ENCODE measurements around the gene SPON1. TPM values are rescaled to one million over a fixed set of nuclear protein-coding genes. Genes with fewer than 3 reads are reported as not detected.

Gene SPON1
- total RNA-seq, 3 donors from 2014 or later: 0.82 to 1.1 (median 0.87) TPM

- no peaks in the 10 kb centered on the region for H3K36me3 Mint-ChIP-seq (ENCODE audit: insufficient read depth)
- H3K27me3 Mint-ChIP-seq (ENCODE audit: low read depth): peaks cover 24% of the 10 kb centered on the region
- ATAC-seq: no peak
- peaks cover under 1% of the 10 kb centered on the region for H3K4me1 Mint-ChIP-seq (ENCODE audit: low read depth)
- H3K4me3 Mint-ChIP-seq: no peak overlapping the region
- DNase-seq: no peak
- no peaks in the 10 kb centered on the region for H3K9me3 Mint-ChIP-seq
Measured at GRCh38 chr11:13956988-13957387, 5.5 kb upstream of the SPON1 start.

GRCh38 chr11:13958641-13959400, 3.7 kb upstream of the SPON1 start:
- peaks cover 7% of the 10 kb centered on the region for H3K4me1 Mint-ChIP-seq (ENCODE audit: low read depth)
- no peaks in the 10 kb centered on the region for H3K9me3 Mint-ChIP-seq
- no peak overlapping the region for H3K4me3 Mint-ChIP-seq
- ATAC-seq: no peak
- H3K27me3 Mint-ChIP-seq (ENCODE audit: low read depth): peaks cover 32% of the 10 kb centered on the region
- no peaks in the 10 kb centered on the region for H3K36me3 Mint-ChIP-seq (ENCODE audit: insufficient read depth)
- DNase-seq: no peak

GRCh38 chr11:13962198-13962561, 343 bp upstream of the SPON1 start:
- Mint-ChIP-seq H3K27me3 (ENCODE audit: low read depth) (peaks cover 57% of the 10 kb centered on the region), H3K36me3 (ENCODE audit: insufficient read depth) (no peaks in the 10 kb centered on the region), H3K4me3 (peak overlapping the region; percentile 54), H3K9me3 (no peaks in the 10 kb centered on the region), H3K4me1 (ENCODE audit: low read depth) (peaks cover 13% of the 10 kb centered on the region)
- DNase-seq (no peak), ATAC-seq (no peak)

GRCh38 chr11:13963169-13963948, 836 bp downstream of the SPON1 start:
- Mint-ChIP-seq H3K27me3 (ENCODE audit: low read depth) (peaks cover 57% of the 10 kb centered on the region), H3K4me1 (ENCODE audit: low read depth) (peaks cover 13% of the 10 kb centered on the region), H3K36me3 (ENCODE audit: insufficient read depth) (no peaks in the 10 kb centered on the region), H3K9me3 (no peaks in the 10 kb centered on the region), H3K4me3 (peak overlapping the region; percentile 71)
- peak; percentile 19 for DNase-seq
- ATAC-seq: peak; percentile 62 to 67

GRCh38 chr11:13963949-13964770, 1.6 kb downstream of the SPON1 start:
- no peaks in the 10 kb centered on the region for H3K36me3 Mint-ChIP-seq (ENCODE audit: insufficient read depth)
- no peaks in the 10 kb centered on the region for H3K9me3 Mint-ChIP-seq
- peaks cover 15% of the 10 kb centered on the region for H3K4me1 Mint-ChIP-seq (ENCODE audit: low read depth)
- DNase-seq: no peak
- peak in 1 of 2 donors; percentile 29 for ATAC-seq
- peaks cover 53% of the 10 kb centered on the region for H3K27me3 Mint-ChIP-seq (ENCODE audit: low read depth)
- H3K4me3 Mint-ChIP-seq: peak overlapping the region; percentile 71

- peak overlapping the region; percentile 33 for H3K4me3 Mint-ChIP-seq
Measured at GRCh38 chr11:13964771-13965074, 2.2 kb downstream of the SPON1 start.

GRCh38 chr11:13965337-13965736, 2.8 kb downstream of the SPON1 start:
- ATAC-seq: no peak
- peaks cover 45% of the 10 kb centered on the region for H3K27me3 Mint-ChIP-seq (ENCODE audit: low read depth)
- peaks cover 18% of the 10 kb centered on the region for H3K4me1 Mint-ChIP-seq (ENCODE audit: low read depth)
- no peaks in the 10 kb centered on the region for H3K9me3 Mint-ChIP-seq
- H3K4me3 Mint-ChIP-seq: peak overlapping the region; percentile 33
- no peaks in the 10 kb centered on the region for H3K36me3 Mint-ChIP-seq (ENCODE audit: insufficient read depth)
- no peak for DNase-seq

More at GRCh38 chr11:13964771-13965074, 2.2 kb downstream of the SPON1 start:
- H3K9me3 Mint-ChIP-seq: no peaks in the 10 kb centered on the region
- ATAC-seq (no peak), DNase-seq (no peak)
- H3K27me3 Mint-ChIP-seq (ENCODE audit: low read depth): peaks cover 51% of the 10 kb centered on the region
- peaks cover 18% of the 10 kb centered on the region for H3K4me1 Mint-ChIP-seq (ENCODE audit: low read depth)
- no peaks in the 10 kb centered on the region for H3K36me3 Mint-ChIP-seq (ENCODE audit: insufficient read depth)

GRCh38 chr11:13966013-13966412, 3.5 kb downstream of the SPON1 start:
- no peaks in the 10 kb centered on the region for H3K9me3 Mint-ChIP-seq
- H3K4me3 Mint-ChIP-seq: no peak overlapping the region
- peaks cover 40% of the 10 kb centered on the region for H3K27me3 Mint-ChIP-seq (ENCODE audit: low read depth)
- H3K36me3 Mint-ChIP-seq (ENCODE audit: insufficient read depth): no peaks in the 10 kb centered on the region
- ATAC-seq (no peak), DNase-seq (no peak)
- H3K4me1 Mint-ChIP-seq (ENCODE audit: low read depth): peaks cover 18% of the 10 kb centered on the region

- H3K9me3 Mint-ChIP-seq: no peaks in the 10 kb centered on the region
- peaks cover 36% of the 10 kb centered on the region for H3K27me3 Mint-ChIP-seq (ENCODE audit: low read depth)
- ATAC-seq (no peak), DNase-seq (no peak)
- peaks cover 18% of the 10 kb centered on the region for H3K4me1 Mint-ChIP-seq (ENCODE audit: low read depth)
- H3K36me3 Mint-ChIP-seq (ENCODE audit: insufficient read depth): no peaks in the 10 kb centered on the region
- no peak overlapping the region for H3K4me3 Mint-ChIP-seq
Measured at GRCh38 chr11:13966486-13966885, 4.0 kb downstream of the SPON1 start.

- peaks cover 5% of the 10 kb centered on the region for H3K4me1 Mint-ChIP-seq (ENCODE audit: low read depth)
- no peaks in the 10 kb centered on the region for H3K9me3 Mint-ChIP-seq
- ATAC-seq: no peak
- no peaks in the 10 kb centered on the region for H3K36me3 Mint-ChIP-seq (ENCODE audit: insufficient read depth)
- no peak for DNase-seq
- peaks cover 5% of the 10 kb centered on the region for H3K27me3 Mint-ChIP-seq (ENCODE audit: low read depth)
- no peak overlapping the region for H3K4me3 Mint-ChIP-seq
Measured at GRCh38 chr11:13970986-13971385, 8.5 kb downstream of the SPON1 start.

GRCh38 chr11:13972043-13972910, 9.8 kb downstream of the SPON1 start:
- DNase-seq (no peak), ATAC-seq (no peak)
- H3K9me3 Mint-ChIP-seq: no peaks in the 10 kb centered on the region
- H3K36me3 Mint-ChIP-seq (ENCODE audit: insufficient read depth): no peaks in the 10 kb centered on the region
- H3K4me3 Mint-ChIP-seq: no peak overlapping the region
- no peaks in the 10 kb centered on the region for H3K27me3 Mint-ChIP-seq (ENCODE audit: low read depth)
- peaks cover 5% of the 10 kb centered on the region for H3K4me1 Mint-ChIP-seq (ENCODE audit: low read depth)

- DNase-seq (no peak), ATAC-seq (no peak)
- Mint-ChIP-seq H3K9me3 (no peaks in the 10 kb centered on the region), H3K4me1 (ENCODE audit: low read depth) (peaks cover 5% of the 10 kb centered on the region), H3K36me3 (ENCODE audit: insufficient read depth) (no peaks in the 10 kb centered on the region), H3K4me3 (no peak overlapping the region), H3K27me3 (ENCODE audit: low read depth) (no peaks in the 10 kb centered on the region)
Measured at GRCh38 chr11:13972944-13973343, 10.4 kb downstream of the SPON1 start.

- ATAC-seq (no peak), DNase-seq (no peak)
- no peaks in the 10 kb centered on the region for H3K9me3 Mint-ChIP-seq
- H3K36me3 Mint-ChIP-seq (ENCODE audit: insufficient read depth): no peaks in the 10 kb centered on the region
- no peak overlapping the region for H3K4me3 Mint-ChIP-seq
- no peaks in the 10 kb centered on the region for H3K27me3 Mint-ChIP-seq (ENCODE audit: low read depth)
- H3K4me1 Mint-ChIP-seq (ENCODE audit: low read depth): no peaks in the 10 kb centered on the region
Measured at GRCh38 chr11:13974631-13975030, 12.1 kb downstream of the SPON1 start.
